AG04449 (cell line): ENCODE results near the gene S100A5.

ENCODE experiments used
- CTCF ChIA-PET: fragments of 350-600 bp; formaldehyde crosslinking; extraction: SDS; loops from one replicate; lab custom pipeline; 2021; ENCODE audit warnings: antibody characterized with exemption; lab: Yijun Ruan, JAX
- POLR2A ChIA-PET: fragments of 400-600, 350-600 bp; formaldehyde crosslinking; extraction: SDS; loops from one replicate; lab custom pipeline; 2020; ENCODE audit warnings: antibody characterized with exemption, inconsistent platforms; lab: Yijun Ruan, JAX
- DNase-seq: peaks from one replicate; pipeline ENCODE4 v3.0.0-alpha.2; 2010; ENCODE audit warnings: low read depth, low spot score
- H3K4me3 ChIP-seq: 2 replicates; pipeline ENCODE4 v1.5.1; 2011; ENCODE audit warnings: low read depth, mild to moderate bottlenecking, control low read depth, low read length
- TF ChIP-seq, protein P1 (sequence below): IDR thresholded peaks from one replicate; pipeline ENCODE4 v1.5.1; 2011; ENCODE audit warnings: mild to moderate bottlenecking, moderate library complexity, low read length, control low read depth, inconsistent platforms; ENCODE audit not compliant: insufficient read depth; ENCODE audit errors: missing control alignments

Gene S100A5

DNA sequence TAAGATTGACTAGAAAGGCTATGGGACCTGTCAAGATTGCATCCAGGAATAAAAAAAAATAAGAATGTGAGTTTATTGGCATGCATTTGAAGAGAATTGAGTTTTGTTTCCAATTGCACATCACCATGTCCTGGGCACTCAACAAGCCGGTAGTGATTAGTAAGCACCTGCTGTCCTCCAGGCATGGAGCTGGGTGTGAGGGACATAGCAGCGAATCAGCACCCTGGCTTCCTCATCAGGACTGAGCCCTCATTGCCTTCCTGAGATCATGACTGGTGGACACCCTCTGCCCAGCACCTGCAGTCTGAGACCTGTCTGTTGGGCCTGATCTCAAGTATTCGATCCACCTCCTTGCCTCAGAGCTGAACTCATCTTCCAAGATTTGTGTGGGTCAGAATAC is 31.7 kb downstream of the S100A5 start:
- CTCF ChIA-PET: interaction anchor here (0.6 to 15.3 kb wide), 21 partner anchors 10 to 1516 kb away, joined by 3 to 401 read pairs (median 12); partner anchors contain the start of genes RAB13, S100A1, S100A13 and S100A14
- POLR2A ChIA-PET: no interaction called here
- no peak for DNase-seq
- H3K4me3 ChIP-seq: no peak overlapping the region
- TF ChIP-seq, protein P1, sequence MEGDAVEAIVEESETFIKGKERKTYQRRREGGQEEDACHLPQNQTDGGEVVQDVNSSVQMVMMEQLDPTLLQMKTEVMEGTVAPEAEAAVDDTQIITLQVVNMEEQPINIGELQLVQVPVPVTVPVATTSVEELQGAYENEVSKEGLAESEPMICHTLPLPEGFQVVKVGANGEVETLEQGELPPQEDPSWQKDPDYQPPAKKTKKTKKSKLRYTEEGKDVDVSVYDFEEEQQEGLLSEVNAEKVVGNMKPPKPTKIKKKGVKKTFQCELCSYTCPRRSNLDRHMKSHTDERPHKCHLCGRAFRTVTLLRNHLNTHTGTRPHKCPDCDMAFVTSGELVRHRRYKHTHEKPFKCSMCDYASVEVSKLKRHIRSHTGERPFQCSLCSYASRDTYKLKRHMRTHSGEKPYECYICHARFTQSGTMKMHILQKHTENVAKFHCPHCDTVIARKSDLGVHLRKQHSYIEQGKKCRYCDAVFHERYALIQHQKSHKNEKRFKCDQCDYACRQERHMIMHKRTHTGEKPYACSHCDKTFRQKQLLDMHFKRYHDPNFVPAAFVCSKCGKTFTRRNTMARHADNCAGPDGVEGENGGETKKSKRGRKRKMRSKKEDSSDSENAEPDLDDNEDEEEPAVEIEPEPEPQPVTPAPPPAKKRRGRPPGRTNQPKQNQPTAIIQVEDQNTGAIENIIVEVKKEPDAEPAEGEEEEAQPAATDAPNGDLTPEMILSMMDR: no peak

- H3K4me3 ChIP-seq: no peak overlapping the region
- ChIA-PET POLR2A (interaction anchor here (0.8 kb wide), 1 partner anchor 119 kb away, joined by 3 read pairs; the partner anchor contains the start of gene S100A13), CTCF (interaction anchor here (0.7 to 15.3 kb wide), 16 partner anchors 9 to 241 kb away, joined by 3 to 401 read pairs (median 5); partner anchors contain the start of genes S100A1, S100A13, S100A14 and S100A16)
- DNase-seq: no peak
- TF ChIP-seq, protein P1: no peak
Observed at GRCh38 chr1:153507926-153508583, 32.7 kb downstream of the S100A5 start.

DNA sequence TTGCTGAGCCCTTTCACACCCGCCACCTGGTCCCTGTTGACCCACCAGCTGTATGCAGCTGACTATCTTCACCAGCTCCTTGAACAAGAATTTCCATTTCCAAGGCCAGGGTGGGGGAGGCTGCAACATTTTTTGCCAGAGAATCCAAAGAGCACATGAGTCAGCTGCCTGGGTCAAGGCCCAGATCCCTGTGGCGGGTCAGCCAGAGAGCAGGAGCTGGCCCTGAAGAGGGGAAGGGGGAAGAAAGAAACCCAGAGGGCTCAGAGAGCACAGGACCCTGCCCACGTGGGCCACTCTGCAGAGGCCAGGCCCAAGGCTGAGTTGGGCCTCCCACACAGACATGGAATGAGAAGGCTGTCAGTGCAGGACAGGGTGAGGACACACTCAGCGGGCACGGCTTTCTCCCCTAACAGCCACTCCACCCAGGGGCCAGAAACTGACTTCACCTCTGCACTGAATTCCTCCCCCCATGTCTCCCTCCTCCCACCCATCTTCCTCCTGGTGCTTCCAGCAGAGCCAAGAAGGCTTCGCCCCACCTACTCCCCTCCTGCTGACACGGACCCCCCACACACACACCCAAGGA is 33.8 kb downstream of the S100A5 start:
- no peak overlapping the region for H3K4me3 ChIP-seq
- TF ChIP-seq, protein P1: no peak
- no peak for DNase-seq
- CTCF ChIA-PET: interaction anchor here (0.7 to 15.3 kb wide), 12 partner anchors 9 to 244 kb away, joined by 3 to 401 read pairs (median 6); partner anchors contain the start of genes S100A1, S100A13, S100A14 and S100A16
- POLR2A ChIA-PET: interaction anchor here (0.6 to 1.1 kb wide), 5 partner anchors 16 to 136 kb away, joined by 3 to 6 read pairs (median 3); partner anchors contain the start of genes CHTOP, S100A13 and S100A16

DNA sequence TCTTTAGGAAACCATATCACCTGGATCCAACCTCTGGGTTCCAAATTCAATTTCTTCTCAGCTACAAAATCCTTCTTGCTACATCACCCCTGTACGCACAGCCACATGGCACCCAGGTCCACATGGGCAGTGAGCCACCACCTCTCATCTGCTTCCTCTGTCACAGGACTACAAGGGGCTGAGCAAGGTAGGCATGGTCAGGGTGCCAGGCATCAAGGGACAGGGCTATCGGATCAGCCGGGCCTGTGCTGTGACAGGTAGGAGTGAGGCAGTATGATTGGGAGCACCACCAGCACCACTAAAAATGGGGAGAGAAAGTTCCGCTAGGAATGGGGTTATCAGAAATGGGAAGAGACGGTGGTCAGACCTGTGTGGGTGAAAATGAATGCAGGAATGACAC is 34.3 kb downstream of the S100A5 start:
- DNase-seq: no peak
- CTCF ChIA-PET: interaction anchor here (0.7 to 15.3 kb wide), 11 partner anchors 10 to 244 kb away, joined by 3 to 401 read pairs (median 6); partner anchors contain the start of genes S100A1, S100A13, S100A14 and S100A16
- POLR2A ChIA-PET: interaction anchor here (1.1 kb wide), 4 partner anchors 16 to 128 kb away, joined by 3 to 6 read pairs (median 4); partner anchors contain the start of genes CHTOP, S100A13 and S100A16
- TF ChIP-seq, protein P1: no peak
- no peak overlapping the region for H3K4me3 ChIP-seq

DNA sequence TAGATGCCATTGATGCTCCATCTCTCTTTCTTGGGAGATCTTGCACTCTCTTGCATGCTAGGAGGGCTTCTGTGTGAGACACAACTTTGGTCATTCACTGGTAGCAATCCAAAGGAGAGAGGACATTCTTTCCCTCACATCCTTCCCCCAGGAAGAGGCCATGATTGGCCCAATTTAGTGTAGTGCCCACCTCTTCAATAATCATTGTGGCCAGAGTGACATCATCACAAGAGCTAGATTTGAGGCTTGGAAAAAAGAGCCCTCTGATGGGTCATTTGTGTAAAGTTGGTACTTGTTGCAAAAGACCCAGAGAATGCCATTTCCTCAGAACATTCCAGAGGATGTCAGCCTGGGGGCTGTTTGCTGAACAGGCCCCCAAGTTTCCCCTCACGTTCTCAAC is 35.2 kb downstream of the S100A5 start:
- DNase-seq: no peak
- ChIA-PET POLR2A (no interaction called here), CTCF (interaction anchor here (1.1 to 15.3 kb wide), 5 partner anchors 11 to 153 kb away, joined by 3 to 401 read pairs (median 6); partner anchors contain the start of gene S100A13)
- TF ChIP-seq, protein P1: no peak
- H3K4me3 ChIP-seq: no peak overlapping the region

DNA sequence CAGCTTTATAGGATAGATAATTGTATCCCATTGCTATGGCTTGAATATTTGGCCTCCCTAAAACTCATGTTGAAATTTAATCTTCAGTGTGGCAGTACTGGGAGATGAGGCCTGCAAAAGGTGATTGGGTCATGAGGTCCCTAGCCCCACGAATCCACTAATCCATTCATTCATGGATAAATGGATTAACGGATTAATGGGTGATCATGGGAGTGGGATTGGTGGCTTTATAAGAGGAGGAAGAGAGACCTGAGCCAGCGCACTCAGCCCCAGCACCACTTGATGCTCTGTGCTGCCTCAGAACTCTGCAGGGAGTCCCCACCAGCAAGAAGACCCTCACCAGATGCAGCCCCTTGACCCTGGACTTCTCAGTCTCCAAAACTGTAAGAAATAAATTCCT is 37.0 kb downstream of the S100A5 start:
- H3K4me3 ChIP-seq: no peak overlapping the region
- no peak for DNase-seq
- TF ChIP-seq, protein P1: no peak
- ChIA-PET POLR2A (no interaction called here), CTCF (interaction anchor here (1.0 to 15.3 kb wide), 4 partner anchors 10 to 245 kb away, joined by 3 to 401 read pairs (median 22); no protein-coding TSS in a partner anchor)
